Measurements from ENCODE around the gene ANTXRL.

Gene ANTXRL

GRCh38 chr10:46323176-46323575 is 36.4 kb downstream of the ANTXRL start:
- H2AFZ ChIP-seq (ENCODE audit: low read depth, low read length), result no peak overlapping the region
- no peak for TF ChIP-seq CTCF (IDR thresholded peaks at IDR 0.05; ENCODE audit: low read depth, low read length)
- TF ChIP-seq EZH2phosphoT487 (IDR thresholded peaks at IDR 0.05; ENCODE audit: low read depth), result no peak
- no peaks in the 10 kb centered on the region for H3K9me3 ChIP-seq (ENCODE audit: insufficient read depth, low read length)
- no peaks in the 10 kb centered on the region for H3K4me1 ChIP-seq (ENCODE audit: low read length)
- H3K27me3 ChIP-seq (ENCODE audit: low read depth, low read length), result no peaks in the 10 kb centered on the region
- no peak overlapping the region for H3K4me3 ChIP-seq (ENCODE audit: low read length)
- no peaks in the 10 kb centered on the region for H4K20me1 ChIP-seq (ENCODE audit: insufficient read depth, low read length)
- no peak overlapping the region for H3K4me2 ChIP-seq (ENCODE audit: low read length)
- no peak overlapping the region for H3K27ac ChIP-seq (ENCODE audit: low read length)
- no peak overlapping the region for H3K9ac ChIP-seq (ENCODE audit: low read length)
- H3K79me2 ChIP-seq (ENCODE audit: low read length), result no peaks in the 10 kb centered on the region
- no peaks in the 10 kb centered on the region for H3K36me3 ChIP-seq (replicated peaks; ENCODE audit: low read depth, low read length)

GRCh38 chr10:46325021-46325420 is 38.2 kb downstream of the ANTXRL start:
- Histone ChIP-seq H3K36me3 (replicated peaks; ENCODE audit: low read depth, low read length) (no peaks in the 10 kb centered on the region), H3K27me3 (ENCODE audit: low read depth, low read length) (no peaks in the 10 kb centered on the region), H3K4me2 (ENCODE audit: low read length) (no peak overlapping the region), H3K27ac (ENCODE audit: low read length) (no peak overlapping the region), H3K79me2 (ENCODE audit: low read length) (no peaks in the 10 kb centered on the region), H3K9ac (ENCODE audit: low read length) (no peak overlapping the region), H3K9me3 (ENCODE audit: insufficient read depth, low read length) (no peaks in the 10 kb centered on the region), H2AFZ (ENCODE audit: low read depth, low read length) (no peak overlapping the region), H4K20me1 (ENCODE audit: insufficient read depth, low read length) (no peaks in the 10 kb centered on the region), H3K4me1 (ENCODE audit: low read length) (no peaks in the 10 kb centered on the region), H3K4me3 (ENCODE audit: low read length) (no peak overlapping the region)
- no peak for TF ChIP-seq EZH2phosphoT487 (IDR thresholded peaks at IDR 0.05; ENCODE audit: low read depth)
- peak; percentile 22; the same call in 1 of the 2 replicates for TF ChIP-seq CTCF (IDR thresholded peaks at IDR 0.05; ENCODE audit: low read depth, low read length)

GRCh38 chr10:46326066-46326465 is 39.3 kb downstream of the ANTXRL start:
- H3K79me2 ChIP-seq (ENCODE audit: low read length), result no peaks in the 10 kb centered on the region
- H3K4me1 ChIP-seq (ENCODE audit: low read length), result no peaks in the 10 kb centered on the region
- H3K27me3 ChIP-seq (ENCODE audit: low read depth, low read length), result no peaks in the 10 kb centered on the region
- H3K9me3 ChIP-seq (ENCODE audit: insufficient read depth, low read length), result no peaks in the 10 kb centered on the region
- no peak overlapping the region for H3K4me3 ChIP-seq (ENCODE audit: low read length)
- no peak overlapping the region for H3K27ac ChIP-seq (ENCODE audit: low read length)
- H2AFZ ChIP-seq (ENCODE audit: low read depth, low read length), result no peak overlapping the region
- no peak overlapping the region for H3K4me2 ChIP-seq (ENCODE audit: low read length)
- TF ChIP-seq CTCF (IDR thresholded peaks at IDR 0.05; ENCODE audit: low read depth, low read length) (no peak), EZH2phosphoT487 (IDR thresholded peaks at IDR 0.05; ENCODE audit: low read depth) (no peak)
- no peaks in the 10 kb centered on the region for H3K36me3 ChIP-seq (replicated peaks; ENCODE audit: low read depth, low read length)
- H3K9ac ChIP-seq (ENCODE audit: low read length), result no peak overlapping the region
- H4K20me1 ChIP-seq (ENCODE audit: insufficient read depth, low read length), result no peaks in the 10 kb centered on the region

DNA sequence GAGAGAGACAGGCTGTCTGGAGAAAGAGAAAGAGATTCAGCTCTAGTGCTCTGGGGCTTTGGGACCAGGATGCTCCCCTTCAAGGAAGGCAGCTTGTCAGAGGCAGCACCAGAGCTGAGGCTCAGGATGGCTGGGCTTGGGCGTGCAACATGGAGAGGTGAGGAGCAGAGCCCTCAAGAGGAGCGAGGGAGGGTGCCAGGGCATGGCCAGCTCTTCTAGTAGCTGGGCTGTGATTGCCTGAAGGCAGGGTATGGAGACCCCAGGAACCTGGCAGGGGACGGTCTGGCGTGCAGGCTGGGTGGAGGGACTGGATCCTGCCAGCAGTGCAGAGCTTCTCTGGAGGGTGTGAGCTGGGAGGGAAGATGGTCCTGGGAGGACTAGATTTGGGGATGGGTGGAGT is 40.2 kb downstream of the ANTXRL start:
- Histone ChIP-seq H3K36me3 (replicated peaks; ENCODE audit: low read depth, low read length) (no peaks in the 10 kb centered on the region), H3K9ac (ENCODE audit: low read length) (no peak overlapping the region), H2AFZ (ENCODE audit: low read depth, low read length) (no peak overlapping the region), H4K20me1 (ENCODE audit: insufficient read depth, low read length) (no peaks in the 10 kb centered on the region), H3K9me3 (ENCODE audit: insufficient read depth, low read length) (no peaks in the 10 kb centered on the region), H3K27me3 (ENCODE audit: low read depth, low read length) (no peaks in the 10 kb centered on the region), H3K4me3 (ENCODE audit: low read length) (no peak overlapping the region), H3K4me2 (ENCODE audit: low read length) (no peak overlapping the region), H3K79me2 (ENCODE audit: low read length) (no peaks in the 10 kb centered on the region), H3K4me1 (ENCODE audit: low read length) (no peaks in the 10 kb centered on the region), H3K27ac (ENCODE audit: low read length) (no peak overlapping the region)
- TF ChIP-seq EZH2phosphoT487 (IDR thresholded peaks at IDR 0.05; ENCODE audit: low read depth) (no peak), CTCF (IDR thresholded peaks at IDR 0.05; ENCODE audit: low read depth, low read length) (no peak)
